Vagina (tissue), 2 donors: ENCODE data around the gene ADORA2A.

Source experiments
- POLR2A ChIP-seq, 2 donors: fragments of 450-650 bp; IDR thresholded peaks; one replicate each; pipeline ENCODE4 v1.6.1; 2017; ENCODE audit warnings: antibody characterized with exemption in 2 of 2, mild to moderate bottlenecking in 2 of 2, moderate library complexity in 2 of 2
- TF ChIP-seq, protein P1 (sequence below), 3 experiments: fragments of 450-650 bp in 2 of 3; fragments of 200-600 bp in 1 of 3; sonication (generic) in 1 of 3; IDR thresholded peaks; one replicate each; pipeline ENCODE4 v1.5.1; 2017 to 2019; ENCODE audit warnings: antibody characterized with exemption in 3 of 3, mild to moderate bottlenecking in 2 of 3, moderate library complexity in 2 of 3

DNA sequence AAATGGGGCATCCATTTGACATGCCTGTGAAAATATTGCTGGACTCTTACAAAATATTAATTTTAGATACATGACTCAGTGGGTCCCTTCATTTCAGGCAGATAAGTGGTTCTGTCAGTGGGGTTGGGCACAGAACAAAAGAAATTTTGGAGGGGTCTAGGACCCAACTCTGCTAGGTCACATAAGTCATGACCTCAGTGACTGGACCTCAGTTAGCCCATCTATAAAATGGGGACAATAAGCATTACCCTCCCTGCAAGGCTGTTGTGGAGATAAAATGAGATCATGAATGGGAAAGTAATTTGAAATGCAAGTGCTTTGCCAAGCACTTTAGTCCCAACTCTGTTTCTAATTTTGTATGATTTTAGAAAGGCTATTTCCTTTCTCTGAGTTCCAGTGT lies 23.8 kb downstream of the ADORA2A start:
- TF ChIP-seq, protein P1, sequence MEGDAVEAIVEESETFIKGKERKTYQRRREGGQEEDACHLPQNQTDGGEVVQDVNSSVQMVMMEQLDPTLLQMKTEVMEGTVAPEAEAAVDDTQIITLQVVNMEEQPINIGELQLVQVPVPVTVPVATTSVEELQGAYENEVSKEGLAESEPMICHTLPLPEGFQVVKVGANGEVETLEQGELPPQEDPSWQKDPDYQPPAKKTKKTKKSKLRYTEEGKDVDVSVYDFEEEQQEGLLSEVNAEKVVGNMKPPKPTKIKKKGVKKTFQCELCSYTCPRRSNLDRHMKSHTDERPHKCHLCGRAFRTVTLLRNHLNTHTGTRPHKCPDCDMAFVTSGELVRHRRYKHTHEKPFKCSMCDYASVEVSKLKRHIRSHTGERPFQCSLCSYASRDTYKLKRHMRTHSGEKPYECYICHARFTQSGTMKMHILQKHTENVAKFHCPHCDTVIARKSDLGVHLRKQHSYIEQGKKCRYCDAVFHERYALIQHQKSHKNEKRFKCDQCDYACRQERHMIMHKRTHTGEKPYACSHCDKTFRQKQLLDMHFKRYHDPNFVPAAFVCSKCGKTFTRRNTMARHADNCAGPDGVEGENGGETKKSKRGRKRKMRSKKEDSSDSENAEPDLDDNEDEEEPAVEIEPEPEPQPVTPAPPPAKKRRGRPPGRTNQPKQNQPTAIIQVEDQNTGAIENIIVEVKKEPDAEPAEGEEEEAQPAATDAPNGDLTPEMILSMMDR (IDR thresholded peaks at IDR 0.05), result no peak
- TF ChIP-seq POLR2A (IDR thresholded peaks at IDR 0.05), result no peak
